ENCODE results near the gene NFKBIE. TPM values are rescaled to one million over a fixed set of nuclear protein-coding genes. Genes with fewer than 3 reads are reported as not detected.

Gene NFKBIE
- total and polyA plus RNA-seq, 12 donors: 1.5 to 8.7 (median 3.6) TPM

GRCh38 chr6:44225579-44226325, 39.6 kb downstream of the NFKBIE start:
- Histone ChIP-seq H3K9me3 (no peaks in the 10 kb centered on the region), H3K27ac (peak overlapping the region; percentile 88 to 98 (median 94)), H3K4me3 (peak overlapping the region in 4 of 10 donors; percentile 34 to 50 (median 49)), H3K4me1 (peaks cover 41 to 96% (median 88%) of the 10 kb centered on the region in 9 donors), H3K36me3 (peaks cover 0 to 21% (median 0%) of the 10 kb centered on the region in 9 donors), H3K27me3 (no peaks in the 10 kb centered on the region)
- TF ChIP-seq, protein P1, sequence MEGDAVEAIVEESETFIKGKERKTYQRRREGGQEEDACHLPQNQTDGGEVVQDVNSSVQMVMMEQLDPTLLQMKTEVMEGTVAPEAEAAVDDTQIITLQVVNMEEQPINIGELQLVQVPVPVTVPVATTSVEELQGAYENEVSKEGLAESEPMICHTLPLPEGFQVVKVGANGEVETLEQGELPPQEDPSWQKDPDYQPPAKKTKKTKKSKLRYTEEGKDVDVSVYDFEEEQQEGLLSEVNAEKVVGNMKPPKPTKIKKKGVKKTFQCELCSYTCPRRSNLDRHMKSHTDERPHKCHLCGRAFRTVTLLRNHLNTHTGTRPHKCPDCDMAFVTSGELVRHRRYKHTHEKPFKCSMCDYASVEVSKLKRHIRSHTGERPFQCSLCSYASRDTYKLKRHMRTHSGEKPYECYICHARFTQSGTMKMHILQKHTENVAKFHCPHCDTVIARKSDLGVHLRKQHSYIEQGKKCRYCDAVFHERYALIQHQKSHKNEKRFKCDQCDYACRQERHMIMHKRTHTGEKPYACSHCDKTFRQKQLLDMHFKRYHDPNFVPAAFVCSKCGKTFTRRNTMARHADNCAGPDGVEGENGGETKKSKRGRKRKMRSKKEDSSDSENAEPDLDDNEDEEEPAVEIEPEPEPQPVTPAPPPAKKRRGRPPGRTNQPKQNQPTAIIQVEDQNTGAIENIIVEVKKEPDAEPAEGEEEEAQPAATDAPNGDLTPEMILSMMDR (IDR thresholded peaks at IDR 0.05): no peak
- 53 to 66% methylated on average over 8 of the region's 8 CpGs for WGBS, 2 donors
- intact Hi-C loops (cut with DNase I): loop anchor here in 1 of 10 donors (10.0 kb wide), 1 partner anchor 451 kb away; the partner anchor contains the start of gene VEGFA
- DNase-seq (no peak), ATAC-seq (no peak)

GRCh38 chr6:44224965-44225305, 40.4 kb downstream of the NFKBIE start:
- 59 to 74% methylated on average over 4 of the region's 4 CpGs for WGBS, 2 donors
- H3K27me3 ChIP-seq: no peaks in the 10 kb centered on the region
- intact Hi-C loops (cut with DNase I): loop anchor here in 1 of 10 donors (10.0 kb wide), 1 partner anchor 450 kb away; the partner anchor contains the start of gene VEGFA

GRCh38 chr6:44224029-44224964, 41.1 kb downstream of the NFKBIE start:
- Histone ChIP-seq H3K27ac (peak overlapping the region in 9 of 10 donors; percentile 88 to 98 (median 93)), H3K27me3 (no peaks in the 10 kb centered on the region), H3K4me1 (peaks cover 46 to 97% (median 92%) of the 10 kb centered on the region in 9 donors), H3K4me3 (peak overlapping the region; percentile 64 to 87 (median 74)), H3K9me3 (no peaks in the 10 kb centered on the region), H3K36me3 (peaks cover 0 to 7% (median 0%) of the 10 kb centered on the region in 9 donors)
- ATAC-seq (no peak), DNase-seq (no peak)
- intact Hi-C loops (cut with DNase I): loop anchor here in 1 of 10 donors (10.0 kb wide), 1 partner anchor 449 kb away; the partner anchor contains the start of gene VEGFA
- 8% methylated on average over 13 to 18 of the region's 18 CpGs for WGBS, 2 donors
- TF ChIP-seq, protein P1 (IDR thresholded peaks at IDR 0.05): no peak

More at GRCh38 chr6:44224965-44225305, 40.4 kb downstream of the NFKBIE start:
- H3K9me3 ChIP-seq: no peaks in the 10 kb centered on the region
- peak overlapping the region in 9 of 10 donors; percentile 88 to 98 (median 93) for H3K27ac ChIP-seq
- DNase-seq (no peak), ATAC-seq (no peak)
- H3K36me3 ChIP-seq: peaks cover 0 to 13% (median 0%) of the 10 kb centered on the region in 9 donors
- TF ChIP-seq, protein P1 (IDR thresholded peaks at IDR 0.05): no peak
- H3K4me3 ChIP-seq: peak overlapping the region in 6 of 10 donors; percentile 67 to 87 (median 77)
- peaks cover 44 to 96% (median 90%) of the 10 kb centered on the region in 9 donors for H3K4me1 ChIP-seq

Measured in heart right ventricle (tissue), 16 donors.